OCI-LY1 (cell line): ENCODE measurements around the gene PRKCD.

Experiments used
- H2AFZ ChIP-seq: fragments of 200-600 bp; sonication (generic), shearing (Covaris generic); 2 replicates; pipeline ENCODE4 v1.6.0; 2014; ENCODE audit warnings: antibody characterized with exemption, mild to moderate bottlenecking, low read length
- H3F3A ChIP-seq: fragments of 200-600 bp; sonication (generic), shearing (Covaris generic); 2 replicates; pipeline ENCODE4 v1.6.0; 2014; ENCODE audit warnings: mild to moderate bottlenecking, antibody characterized with exemption, low read length, moderate library complexity; ENCODE audit not compliant: insufficient read depth
- H3K27ac ChIP-seq: fragments of 200-600 bp; sonication (generic); 2 replicates; pipeline ENCODE4 v1.5.1; 2014; ENCODE audit warnings: low read length, mixed run types, mild to moderate bottlenecking, low read depth; ENCODE audit not compliant: poor library complexity, severe bottlenecking
- H3K27me3 ChIP-seq: fragments of 200-600 bp; sonication (generic); 2 replicates; pipeline ENCODE4 v1.6.0; 2014; ENCODE audit warnings: antibody characterized with exemption, mild to moderate bottlenecking, low read length, moderate library complexity; ENCODE audit not compliant: insufficient read depth
- H3K36me3 ChIP-seq: fragments of 200-600 bp; sonication (generic); 2 replicates; pipeline ENCODE4 v1.6.1; 2014; ENCODE audit warnings: mild to moderate bottlenecking, antibody characterized with exemption, low read length, moderate library complexity, mixed read lengths; ENCODE audit not compliant: insufficient read depth
- H3K4me1 ChIP-seq: fragments of 200-600 bp; sonication (generic); 2 replicates; pipeline ENCODE4 v1.5.1; 2014; ENCODE audit warnings: mild to moderate bottlenecking, low read length, moderate library complexity; ENCODE audit not compliant: insufficient read depth, severe bottlenecking
- H3K4me2 ChIP-seq: fragments of 200-600 bp; sonication (generic), shearing (Covaris generic); 2 replicates; pipeline ENCODE4 v1.6.1; 2014; ENCODE audit warnings: low read length
- H3K4me3 ChIP-seq: fragments of 200-600 bp; sonication (generic); 2 replicates; pipeline ENCODE4 v1.5.1; 2014; ENCODE audit warnings: low read length, low read depth, mild to moderate bottlenecking, mixed read lengths; ENCODE audit not compliant: poor library complexity, severe bottlenecking
- H3K79me2 ChIP-seq: fragments of 200-600 bp; shearing (Covaris generic); 2 replicates; pipeline ENCODE4 v1.6.1; 2016; ENCODE audit warnings: mixed run types, low read length, mixed read lengths; ENCODE audit not compliant: insufficient read depth
- H3K9ac ChIP-seq: fragments of 200-600 bp; sonication (generic), shearing (Covaris generic); 2 replicates; pipeline ENCODE4 v1.6.1; 2014; ENCODE audit warnings: mild to moderate bottlenecking, low read length, mixed read lengths
- H3K9me2 ChIP-seq: fragments of 200-600 bp; sonication (generic), shearing (Covaris generic); 2 replicates; pipeline ENCODE4 v1.6.1; 2014; ENCODE audit warnings: low read depth, mild to moderate bottlenecking, low read length, mixed read lengths
- H3K9me3 ChIP-seq: fragments of 200-600 bp; shearing (Covaris generic); 2 replicates; pipeline ENCODE4 v1.6.1; 2014; ENCODE audit warnings: low read length, mixed read lengths
- H4K20me1 ChIP-seq: fragments of 200-600 bp; sonication (generic), shearing (Covaris generic); 2 replicates; pipeline ENCODE4 v1.6.0; 2016; ENCODE audit warnings: mild to moderate bottlenecking, low read length; ENCODE audit not compliant: insufficient read depth
- CTCF ChIP-seq: fragments of 200-600 bp; sonication (generic), shearing (Covaris generic); IDR thresholded peaks from 2 replicates; pipeline ENCODE4 v1.5.1; 2017; ENCODE audit warnings: mild to moderate bottlenecking, antibody characterized with exemption, low read length, moderate library complexity, mixed read lengths
- EZH2 ChIP-seq: fragments of 200-600 bp; sonication (generic), shearing (Covaris generic); IDR thresholded peaks from 2 replicates; pipeline ENCODE4 v1.8.0; 2017; ENCODE audit warnings: borderline replicate concordance, mixed run types, mild to moderate bottlenecking, antibody characterized with exemption, low read length, moderate library complexity, mixed read lengths

PRKCD gene

DNA sequence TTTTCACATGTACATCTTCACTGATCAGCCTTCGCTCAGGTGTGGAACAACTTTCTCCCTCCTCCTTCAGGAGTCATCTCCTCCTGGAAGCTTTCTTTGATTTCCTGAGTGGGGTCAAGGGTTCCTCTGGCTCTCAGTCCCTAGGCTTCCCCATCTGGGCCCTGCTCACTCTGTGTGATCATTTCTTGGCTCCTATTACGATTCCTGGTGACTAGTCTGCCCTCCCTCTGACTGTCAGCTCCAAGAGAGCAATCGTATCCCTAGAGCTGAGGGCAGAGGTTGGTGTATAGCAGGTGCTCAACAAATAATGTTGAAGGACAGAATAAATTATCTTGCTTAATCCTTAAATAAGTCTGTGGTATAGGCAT, 15.3 kb upstream of the PRKCD start:
- Histone ChIP-seq H2AFZ (no peak overlapping the region), H3K27me3 (peaks cover 8% of the 10 kb centered on the region; the same call in 1 of the 2 replicates), H4K20me1 (no peaks in the 10 kb centered on the region), H3F3A (no peaks in the 10 kb centered on the region), H3K9me2 (no peaks in the 10 kb centered on the region), H3K36me3 (no peaks in the 10 kb centered on the region), H3K4me3 (no peak overlapping the region), H3K27ac (no peak overlapping the region), H3K4me2 (no peak overlapping the region), H3K79me2 (no peaks in the 10 kb centered on the region), H3K4me1 (peaks cover 6% of the 10 kb centered on the region), H3K9me3 (no peaks in the 10 kb centered on the region), H3K9ac (no peak overlapping the region)
- TF ChIP-seq EZH2 (no peak), CTCF (no peak)

DNA sequence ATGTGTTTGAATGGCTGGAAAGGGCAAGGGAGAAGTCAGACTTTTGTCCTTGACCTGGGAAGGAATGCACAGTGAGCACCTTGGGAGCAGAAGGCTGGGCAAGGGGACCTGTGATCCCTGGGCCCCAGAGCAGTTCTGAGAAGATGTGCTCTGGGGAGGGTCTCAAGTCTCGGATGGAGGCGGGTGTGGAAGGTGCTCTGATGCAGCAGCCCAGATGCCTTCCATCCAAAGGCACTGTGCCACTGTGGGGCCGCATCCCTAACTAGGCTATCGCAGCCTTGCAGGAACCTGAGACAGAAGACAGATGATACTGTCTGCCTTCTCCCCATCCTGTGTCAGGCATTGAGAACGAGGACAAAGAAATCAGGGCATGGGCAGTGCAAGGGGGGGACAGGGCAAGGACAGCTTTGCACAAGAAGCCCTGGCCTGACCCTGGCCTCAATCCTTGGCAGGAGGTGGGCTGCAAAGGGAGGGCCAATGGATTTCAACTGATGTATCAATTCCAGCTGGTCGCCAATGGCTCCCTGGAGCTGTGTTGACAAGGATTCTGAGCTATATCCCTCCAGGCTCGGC, 14.6 kb upstream of the PRKCD start:
- no peak for TF ChIP-seq EZH2
- no peak for TF ChIP-seq CTCF
- no peaks in the 10 kb centered on the region for H4K20me1 ChIP-seq
- H3K9me2 ChIP-seq = no peaks in the 10 kb centered on the region
- no peak overlapping the region for H3K4me3 ChIP-seq
- H2AFZ ChIP-seq = no peak overlapping the region
- no peaks in the 10 kb centered on the region for H3K79me2 ChIP-seq
- H3K27me3 ChIP-seq = peaks cover 8% of the 10 kb centered on the region; the same call in 1 of the 2 replicates
- no peaks in the 10 kb centered on the region for H3K36me3 ChIP-seq
- H3F3A ChIP-seq = no peaks in the 10 kb centered on the region
- no peak overlapping the region for H3K27ac ChIP-seq
- no peak overlapping the region for H3K4me2 ChIP-seq
- H3K9me3 ChIP-seq = no peaks in the 10 kb centered on the region
- H3K9ac ChIP-seq = no peak overlapping the region
- no peaks in the 10 kb centered on the region for H3K4me1 ChIP-seq

- H3K79me2 ChIP-seq = no peaks in the 10 kb centered on the region
- H4K20me1 ChIP-seq = no peaks in the 10 kb centered on the region
- H2AFZ ChIP-seq = no peak overlapping the region
- H3K27ac ChIP-seq = no peak overlapping the region
- H3K4me1 ChIP-seq = no peaks in the 10 kb centered on the region
- H3K36me3 ChIP-seq = no peaks in the 10 kb centered on the region
- H3K4me2 ChIP-seq = no peak overlapping the region
- H3K9me2 ChIP-seq = no peaks in the 10 kb centered on the region
- H3F3A ChIP-seq = no peaks in the 10 kb centered on the region
- no peak for TF ChIP-seq CTCF
- no peak for TF ChIP-seq EZH2
- H3K27me3 ChIP-seq = peaks cover 8% of the 10 kb centered on the region; the same call in 1 of the 2 replicates
- no peaks in the 10 kb centered on the region for H3K9me3 ChIP-seq
- no peak overlapping the region for H3K9ac ChIP-seq
- no peak overlapping the region for H3K4me3 ChIP-seq
Measured at GRCh38 chr3:53147151-53147902, 13.7 kb upstream of the PRKCD start.
